ENCODE data around the gene PARD3.
"Not testable (repeated sequence)": the region's sequence is repeated elsewhere in the genome, so short reads cannot be mapped to it uniquely, and the experiment has no call there.

The PARD3 gene

GRCh38 chr10:34268410-34268809, 546.7 kb downstream of the PARD3 start:
- DNase-seq (ENCODE audit: low read depth in 2 of 2): not testable (repeated sequence)

GRCh38 chr10:34262985-34263384, 552.1 kb downstream of the PARD3 start:
- DNase-seq (ENCODE audit: low read depth in 2 of 2): no peak

- DNase-seq (ENCODE audit: low read depth in 2 of 2): no peak
These were observed 554.2 kb downstream of the PARD3 start for GRCh38 chr10:34260904-34261303.

- no peak for DNase-seq (ENCODE audit: low read depth in 2 of 2)
These were observed 558.9 kb downstream of the PARD3 start for GRCh38 chr10:34256216-34256615.

GRCh38 chr10:34255035-34255434, 560.1 kb downstream of the PARD3 start:
- no peak for DNase-seq (ENCODE audit: low read depth in 2 of 2)

- DNase-seq (ENCODE audit: low read depth in 2 of 2): peak; percentile 26 to 45
These were observed 560.5 kb downstream of the PARD3 start for GRCh38 chr10:34254596-34254995.

GRCh38 chr10:34252111-34252510, 563.0 kb downstream of the PARD3 start:
- no peak for DNase-seq (ENCODE audit: low read depth in 2 of 2)

- no peak for DNase-seq (ENCODE audit: low read depth in 2 of 2)
These were observed 563.9 kb downstream of the PARD3 start for GRCh38 chr10:34251177-34251576.

GRCh38 chr10:34250722-34251121, 564.4 kb downstream of the PARD3 start:
- DNase-seq (ENCODE audit: low read depth in 2 of 2): no peak

- DNase-seq (ENCODE audit: low read depth in 2 of 2): no peak
These were observed 565.5 kb downstream of the PARD3 start for GRCh38 chr10:34249634-34250033.

- no peak for DNase-seq (ENCODE audit: low read depth in 2 of 2)
These were observed 567.5 kb downstream of the PARD3 start for GRCh38 chr10:34247560-34247959.

- no peak for DNase-seq (ENCODE audit: low read depth in 2 of 2)
These were observed 570.2 kb downstream of the PARD3 start for GRCh38 chr10:34244756-34245484.

GRCh38 chr10:34241226-34242000, 573.7 kb downstream of the PARD3 start:
- peak; percentile 28 to 31 for DNase-seq (ENCODE audit: low read depth in 2 of 2)

GRCh38 chr10:34240039-34240438, 575.1 kb downstream of the PARD3 start:
- DNase-seq (ENCODE audit: low read depth in 2 of 2): no peak

GRCh38 chr10:34237898-34238455, 577.1 kb downstream of the PARD3 start:
- DNase-seq (ENCODE audit: low read depth in 2 of 2): no peak

- no peak for DNase-seq (ENCODE audit: low read depth in 2 of 2)
These were observed 578.2 kb downstream of the PARD3 start for GRCh38 chr10:34236931-34237330.

- DNase-seq (ENCODE audit: low read depth in 2 of 2): no peak
These were observed 579.8 kb downstream of the PARD3 start for GRCh38 chr10:34235164-34235832.

GRCh38 chr10:34232481-34232880, 582.6 kb downstream of the PARD3 start:
- DNase-seq (ENCODE audit: low read depth in 2 of 2): no peak

- no peak for DNase-seq (ENCODE audit: low read depth in 2 of 2)
These were observed 583.5 kb downstream of the PARD3 start for GRCh38 chr10:34231441-34232180.

GRCh38 chr10:34229917-34230316, 585.2 kb downstream of the PARD3 start:
- no peak for DNase-seq (ENCODE audit: low read depth in 2 of 2)

GRCh38 chr10:34228066-34228465, 587.0 kb downstream of the PARD3 start:
- no peak for DNase-seq (ENCODE audit: low read depth in 2 of 2)

GRCh38 chr10:34224639-34225038, 590.5 kb downstream of the PARD3 start:
- no peak for DNase-seq (ENCODE audit: low read depth in 2 of 2)

Data from fibroblast of skin of left biceps (primary cell).